H9 (cell line): ENCODE data around the gene ERCC6L2. TPM values are rescaled to one million over a fixed set of nuclear protein-coding genes. Genes with fewer than 3 reads are reported as not detected.

Source experiments
- DNase-seq: peaks from one replicate; pipeline ENCODE4 v3.0.0-alpha.2; 2017
- H2AFZ ChIP-seq: one replicate; pipeline ENCODE4 v1.6.1; 2013; ENCODE audit warnings: mild to moderate bottlenecking, low read length, control low read depth, moderate library complexity
- H2AK5ac ChIP-seq: 2 replicates; pipeline ENCODE4 v1.6.1; 2013; ENCODE audit warnings: low read length, control low read depth, mixed read lengths; ENCODE audit not compliant: insufficient read length
- H2BK120ac ChIP-seq: one replicate; pipeline ENCODE4 v1.6.1; 2013; ENCODE audit warnings: low read depth, mild to moderate bottlenecking, low read length, control low read depth, inconsistent platforms; ENCODE audit not compliant: poor library complexity, severe bottlenecking
- H2BK12ac ChIP-seq: 2 replicates; pipeline ENCODE4 v1.6.1; 2013; ENCODE audit warnings: low read length, control low read depth, mixed read lengths, low read depth; ENCODE audit not compliant: insufficient read length
- H2BK15ac ChIP-seq: 2 replicates; pipeline ENCODE4 v1.6.1; 2013; ENCODE audit warnings: low read depth, low read length, control low read depth
- H2BK20ac ChIP-seq: one replicate; pipeline ENCODE4 v1.6.1; 2013; ENCODE audit warnings: low read depth, mild to moderate bottlenecking, low read length, control low read depth, inconsistent platforms; ENCODE audit not compliant: poor library complexity, severe bottlenecking
- H2BK5ac ChIP-seq: 2 replicates; pipeline ENCODE4 v1.6.1; 2013; ENCODE audit warnings: low read length, control low read depth, mixed read lengths; ENCODE audit not compliant: insufficient read length
- H3K14ac ChIP-seq: 2 replicates; pipeline ENCODE4 v1.6.1; 2013; ENCODE audit warnings: low read length, control low read depth; ENCODE audit not compliant: insufficient read depth
- H3K18ac ChIP-seq: 2 replicates; pipeline ENCODE4 v1.6.1; 2013; ENCODE audit warnings: low read depth, mild to moderate bottlenecking, mixed read lengths, low read length, control low read depth; ENCODE audit not compliant: insufficient read length
- H3K23ac ChIP-seq: 2 replicates; pipeline ENCODE4 v1.6.1; 2013; ENCODE audit warnings: low read length, control low read depth, mixed read lengths, low read depth; ENCODE audit not compliant: insufficient read length
- H3K23me2 ChIP-seq: 2 replicates; pipeline ENCODE4 v1.6.1; 2013; ENCODE audit warnings: low read depth, mild to moderate bottlenecking, mixed read lengths, low read length, control low read depth; ENCODE audit not compliant: insufficient read length, poor library complexity, severe bottlenecking
- H3K27ac ChIP-seq: 2 replicates; pipeline ENCODE4 v1.5.1; 2013; ENCODE audit warnings: low read length, control low read depth, mixed read lengths, low read depth; ENCODE audit not compliant: insufficient read length
- H3K27me3 ChIP-seq: 2 replicates; pipeline ENCODE4 v1.6.1; 2013; ENCODE audit warnings: low read length, control low read depth, inconsistent platforms; ENCODE audit not compliant: insufficient read depth
- H3K4ac ChIP-seq: 2 replicates; pipeline ENCODE4 v1.6.1; 2013; ENCODE audit warnings: low read depth, mild to moderate bottlenecking, control low read depth, inconsistent platforms, low read length, moderate library complexity
- H3K4me1 ChIP-seq: 2 replicates; pipeline ENCODE4 v1.6.1; 2013; ENCODE audit warnings: low read length, control low read depth, inconsistent platforms; ENCODE audit not compliant: insufficient read depth
- H3K4me2 ChIP-seq: 2 replicates; pipeline ENCODE4 v1.6.1; 2013; ENCODE audit warnings: low read length, control low read depth, mixed read lengths; ENCODE audit not compliant: insufficient read length, insufficient read depth
- H3K56ac ChIP-seq: 2 replicates; pipeline ENCODE4 v1.6.1; 2013; ENCODE audit warnings: low read depth, mild to moderate bottlenecking, mixed read lengths, low read length, control low read depth; ENCODE audit not compliant: insufficient read length
- H3K79me1 ChIP-seq: 2 replicates; pipeline ENCODE4 v1.6.1; 2013; ENCODE audit warnings: low read depth, mild to moderate bottlenecking, moderate library complexity, low read length, control low read depth, inconsistent platforms; ENCODE audit not compliant: insufficient read depth, poor library complexity, severe bottlenecking
- H3K79me2 ChIP-seq: 2 replicates; pipeline ENCODE4 v1.6.1; 2013; ENCODE audit warnings: low read length, control low read depth, inconsistent platforms; ENCODE audit not compliant: insufficient read depth
- H3K9ac ChIP-seq: 2 replicates; pipeline ENCODE4 v1.6.1; 2013; ENCODE audit warnings: low read length, control low read depth, mixed read lengths; ENCODE audit not compliant: insufficient read length; ENCODE audit errors: extremely low read depth
- H3K9me3 ChIP-seq: one replicate; pipeline ENCODE4 v1.6.1; 2013; ENCODE audit warnings: low read depth, low read length, inconsistent platforms; ENCODE audit not compliant: control insufficient read depth
- H3T11ph ChIP-seq: one replicate; pipeline ENCODE4 v1.6.1; 2013; ENCODE audit warnings: mild to moderate bottlenecking, low read length, control low read depth, inconsistent platforms
- H4K20me1 ChIP-seq: one replicate; pipeline ENCODE4 v1.6.1; 2013; ENCODE audit not compliant: control insufficient read depth, insufficient read length, insufficient read depth
- H4K5ac ChIP-seq: 2 replicates; pipeline ENCODE4 v1.6.1; 2013; ENCODE audit warnings: low read depth, mild to moderate bottlenecking, mixed read lengths, low read length, control low read depth; ENCODE audit not compliant: insufficient read length
- H4K8ac ChIP-seq: replicated peaks from 2 replicates; pipeline ENCODE4 v1.6.1; 2013; ENCODE audit warnings: low read length, control low read depth, mixed read lengths, low read depth; ENCODE audit not compliant: insufficient read length
- H4K91ac ChIP-seq: 2 replicates; pipeline ENCODE4 v1.6.1; 2013; ENCODE audit warnings: low read depth, mild to moderate bottlenecking, moderate library complexity, mixed read lengths, low read length, control low read depth; ENCODE audit not compliant: insufficient read length
- H3K27ac Mint-ChIP-seq, 3 experiments: 2 replicates in 2 of 3; 3 replicates in 1 of 3; pipeline ENCODE4 v1.8.0; 2020 to 2021; ENCODE audit warnings: mixed read lengths in 3 of 3, mild to moderate bottlenecking in 1 of 3, moderate library complexity in 1 of 3
- H3K27me3 Mint-ChIP-seq: 2 replicates; pipeline ENCODE4 v1.8.0; 2021; ENCODE audit warnings: low read depth, mild to moderate bottlenecking, moderate library complexity, mixed read lengths
- H3K36me3 Mint-ChIP-seq, 3 experiments: 2 replicates in 2 of 3; 3 replicates in 1 of 3; pipeline ENCODE4 v1.8.0; 2020 to 2021; ENCODE audit warnings: low read depth in 3 of 3, mixed read lengths in 3 of 3; ENCODE audit not compliant: insufficient read depth in 1 of 3
- H3K4me1 Mint-ChIP-seq, 2 experiments: 2 replicates each; pipeline ENCODE4 v1.8.0; 2020; ENCODE audit warnings: mixed read lengths in 2 of 2
- H3K4me3 Mint-ChIP-seq, 2 experiments: 2 replicates in 1 of 2; 3 replicates in 1 of 2; pipeline ENCODE4 v1.8.0; 2020 to 2021; ENCODE audit warnings: mild to moderate bottlenecking in 2 of 2, mixed read lengths in 2 of 2, moderate library complexity in 1 of 2
- H3K9me3 Mint-ChIP-seq, 2 experiments: 2 replicates in 1 of 2; 3 replicates in 1 of 2; pipeline ENCODE4 v1.8.0; 2020; ENCODE audit warnings: mild to moderate bottlenecking in 2 of 2, mixed read lengths in 2 of 2, moderate library complexity in 1 of 2
- CTCF ChIP-seq: fragments of 200-600 bp; sonication (generic); conservative IDR thresholded peaks from 3 replicates; pipeline ENCODE4 v1.8.0; 2021; ENCODE audit warnings: antibody characterized with exemption, mild to moderate bottlenecking
- WGBS: extraction: QIAGEN DNeasy Blood & Tissue Kit; methylation state at CpG from one replicate; pipeline ENCODE4 v1.1.7; 2013; ENCODE audit warnings: missing lambda C conversion rate, low lambda C conversion rate, mixed read lengths; ENCODE audit not compliant: insufficient read length; ENCODE audit errors: extremely low coverage; 5-methylcytosine and 5-hydroxymethylcytosine counted together
- total RNA-seq: library from RNA; stranded (reverse); gene quantifications from 2 replicates; pipeline ENCODE4 v1.2.1, GENCODE V29; 2021

ERCC6L2 gene
- total RNA-seq, 1 experiment from 2014 or later = 57.7 TPM

GRCh38 chr9:95830768-95831167, 44.7 kb upstream of the ERCC6L2 start:
- no peak overlapping the region for H3K4me2 ChIP-seq
- no peak overlapping the region for H3K56ac ChIP-seq
- H3K27me3 ChIP-seq = no peaks in the 10 kb centered on the region
- H3K4ac ChIP-seq = no peak overlapping the region
- no peaks in the 10 kb centered on the region for H3K9me3 ChIP-seq
- no peaks in the 10 kb centered on the region; a peak in 1 of 4 replicates for H3K4me1 Mint-ChIP-seq
- H3K23me2 ChIP-seq = no peaks in the 10 kb centered on the region
- no peaks in the 10 kb centered on the region for H4K20me1 ChIP-seq
- no peak overlapping the region for H3K4me3 Mint-ChIP-seq
- H2BK12ac ChIP-seq = no peak overlapping the region
- no peak overlapping the region for H3K27ac ChIP-seq
- no peaks in the 10 kb centered on the region for H3K79me1 ChIP-seq
- no peak overlapping the region for H2AFZ ChIP-seq
- no peak overlapping the region for H2BK15ac ChIP-seq
- no peak overlapping the region for H3K9ac ChIP-seq
- no peaks in the 10 kb centered on the region for H3K9me3 Mint-ChIP-seq
- no peaks in the 10 kb centered on the region for H3K4me1 ChIP-seq
- no peak overlapping the region for H2BK5ac ChIP-seq
- no peaks in the 10 kb centered on the region for H3K79me2 ChIP-seq
- H3K18ac ChIP-seq = no peak overlapping the region
- no peak overlapping the region for H4K5ac ChIP-seq
- no CpG with 5 or more reads among the region's 3 CpGs for WGBS
- peaks cover 2% of the 10 kb centered on the region for H3K27me3 Mint-ChIP-seq
- no peak for DNase-seq
- no peak overlapping the region for H4K8ac ChIP-seq
- H3K36me3 Mint-ChIP-seq = no peaks in the 10 kb centered on the region
- no peak overlapping the region for H4K91ac ChIP-seq
- H3K14ac ChIP-seq = no peak overlapping the region
- H3K27ac Mint-ChIP-seq = no peak overlapping the region
- H2BK20ac ChIP-seq = no peak overlapping the region
- no peak for TF ChIP-seq CTCF
- no peak overlapping the region for H2AK5ac ChIP-seq
- H3K23ac ChIP-seq = no peak overlapping the region
- no peak overlapping the region for H2BK120ac ChIP-seq
- no peak overlapping the region for H3T11ph ChIP-seq
